Measurements from ENCODE around the gene DGCR2.
"Not testable (repeated sequence)": the region's sequence is repeated elsewhere in the genome, so short reads cannot be mapped to it uniquely, and the experiment has no call there.

DGCR2 gene

DNA sequence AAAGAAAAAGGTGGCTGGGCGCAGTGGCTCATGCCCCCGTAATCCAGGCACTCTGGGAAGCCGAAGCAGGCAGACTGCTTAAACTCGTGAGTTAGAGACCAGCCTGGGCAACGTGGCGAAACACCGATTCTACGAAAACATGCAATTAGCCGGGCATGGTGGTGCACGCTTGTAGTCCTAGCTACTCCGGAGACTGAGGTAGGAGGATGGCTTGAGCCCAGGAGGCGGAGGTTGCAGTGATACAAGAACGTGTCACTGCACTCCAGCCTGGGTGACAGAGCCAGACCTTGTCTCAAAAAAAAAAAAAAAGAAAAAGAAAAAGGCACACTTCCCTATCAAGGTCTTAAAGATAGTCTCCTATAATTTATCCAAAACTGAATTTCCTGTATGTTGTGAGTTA, 39.4 kb downstream of the DGCR2 start:
- DNase-seq (ENCODE audit: low spot score) = no peak

- no peak for DNase-seq (ENCODE audit: low spot score)
Observed at GRCh38 chr22:19082101-19082500, 40.1 kb downstream of the DGCR2 start.

- no peak for DNase-seq (ENCODE audit: low spot score)
Observed at GRCh38 chr22:19081351-19081750, 40.9 kb downstream of the DGCR2 start.

GRCh38 chr22:19080853-19081252, 41.4 kb downstream of the DGCR2 start:
- no peak for DNase-seq (ENCODE audit: low spot score)

DNA sequence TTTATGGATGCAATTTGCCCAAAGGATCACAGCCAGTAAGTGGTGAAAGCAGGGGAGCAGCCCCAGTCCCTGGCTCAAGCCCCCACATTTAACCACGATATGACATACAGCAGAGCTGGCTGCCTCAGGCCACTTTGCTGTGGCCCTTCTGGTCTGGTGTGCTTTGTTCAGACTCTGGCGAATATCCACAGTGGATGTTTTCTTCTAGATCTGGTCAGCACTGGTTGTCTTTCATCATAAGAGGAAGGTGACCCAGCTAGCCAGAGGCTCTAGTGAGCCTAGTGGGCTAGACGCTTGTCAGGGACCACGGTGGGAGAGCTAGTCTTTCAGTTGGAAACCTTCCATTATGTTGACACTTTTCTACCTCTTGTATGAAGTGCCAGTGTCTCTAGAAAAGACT, 42.5 kb downstream of the DGCR2 start:
- no peak for DNase-seq (ENCODE audit: low spot score)

GRCh38 chr22:19075404-19075803, 46.8 kb downstream of the DGCR2 start:
- no peak for DNase-seq (ENCODE audit: low spot score)

DNA sequence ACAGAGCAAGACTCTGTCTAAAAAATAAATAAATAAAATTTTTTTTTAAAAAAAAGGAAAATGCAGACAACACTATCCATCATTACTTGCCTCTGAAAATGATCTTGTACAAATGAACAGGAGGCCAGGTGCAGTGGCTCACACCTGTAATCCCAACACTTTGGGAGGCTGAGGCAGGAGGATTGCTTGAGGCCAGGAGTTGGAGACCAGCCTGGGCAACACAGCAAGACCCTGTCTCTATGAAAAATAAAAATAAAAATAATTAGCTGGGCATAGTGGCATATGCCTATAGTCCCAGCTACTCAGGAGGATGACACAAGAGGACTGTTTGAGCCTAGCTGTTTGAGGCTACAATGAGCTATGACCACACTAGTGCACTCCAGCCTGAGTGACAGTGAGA, 49.4 kb downstream of the DGCR2 start:
- DNase-seq (ENCODE audit: low spot score) = not testable (repeated sequence)

DNA sequence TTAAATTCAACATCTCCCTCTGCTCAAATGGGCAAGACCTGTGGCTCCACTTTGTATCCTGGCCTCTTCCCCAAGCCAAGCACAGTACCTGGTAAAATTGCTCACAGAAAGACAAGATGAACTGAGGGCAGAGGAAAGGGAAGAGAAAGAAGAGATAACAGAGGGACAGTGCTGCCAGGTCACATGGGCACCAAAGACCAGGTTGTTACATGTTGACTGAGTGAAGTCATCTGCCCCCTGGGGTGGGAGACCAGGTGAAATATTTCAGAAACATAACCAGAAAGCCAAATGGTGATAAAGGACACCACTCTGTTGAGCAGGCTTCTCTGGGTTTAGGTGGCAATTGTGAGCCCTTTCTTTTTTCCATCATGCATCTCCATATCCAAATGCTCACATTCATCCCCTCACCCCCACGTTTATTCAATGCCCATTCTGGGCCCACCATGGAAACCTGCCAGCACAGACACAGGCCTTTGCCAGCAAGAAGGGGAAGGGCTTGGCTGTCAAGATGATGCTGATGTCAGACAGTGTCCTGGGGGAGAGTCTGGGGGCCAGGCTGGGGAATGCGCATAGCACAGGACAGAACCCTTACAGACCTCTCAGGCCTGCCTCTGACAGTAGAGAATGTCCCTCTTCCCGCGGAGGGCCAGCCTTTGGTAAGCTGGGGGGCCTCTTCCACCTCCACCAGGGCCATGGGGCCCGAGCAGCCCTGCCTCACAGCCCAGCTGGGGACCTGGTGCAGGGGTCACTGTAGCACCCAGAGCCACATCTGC, 51.6 kb downstream of the DGCR2 start:
- DNase-seq (ENCODE audit: low spot score) = no peak

- no peak for DNase-seq (ENCODE audit: low spot score)
Observed at GRCh38 chr22:19069451-19069850, 52.8 kb downstream of the DGCR2 start.

GRCh38 chr22:19068784-19069271, 53.4 kb downstream of the DGCR2 start:
- no peak for DNase-seq (ENCODE audit: low spot score)

DNA sequence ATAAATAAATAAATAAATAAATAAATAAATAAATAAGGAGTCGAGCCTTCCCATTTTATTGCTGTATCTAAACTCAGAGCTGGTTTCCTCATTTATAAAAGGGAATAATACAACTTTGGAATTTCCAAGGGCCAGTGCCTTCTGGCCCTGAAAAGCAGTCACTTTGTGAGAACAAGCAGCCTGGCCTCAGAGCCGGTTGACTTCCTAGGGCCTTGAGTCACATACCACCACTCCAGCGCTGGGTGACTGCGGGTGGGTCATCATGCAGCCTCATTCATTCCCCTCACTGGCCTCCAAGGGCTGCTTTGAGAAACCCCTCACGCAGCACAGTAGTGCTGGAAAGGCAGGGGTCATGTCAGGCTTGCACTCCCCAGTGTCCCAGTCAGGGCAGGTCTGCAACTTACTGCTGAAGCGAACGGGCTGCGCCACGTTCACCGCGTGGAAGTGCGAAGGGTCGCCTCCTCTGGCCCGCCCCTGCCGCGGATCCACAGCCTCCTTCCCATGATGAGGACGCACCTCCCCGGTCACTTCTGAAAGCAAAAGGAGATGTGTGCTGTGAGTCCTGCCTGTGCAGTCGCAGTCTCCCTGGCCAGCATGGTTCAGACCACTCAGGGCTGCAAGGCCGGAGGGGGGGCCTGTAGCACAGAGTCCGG, 54.4 kb downstream of the DGCR2 start:
- no peak for DNase-seq (ENCODE audit: low spot score)

- peak; percentile 32 for DNase-seq (ENCODE audit: low spot score)
Observed at GRCh38 chr22:19066531-19067271, 55.5 kb downstream of the DGCR2 start.

- no peak for DNase-seq (ENCODE audit: low spot score)
Observed at GRCh38 chr22:19065929-19066328, 56.3 kb downstream of the DGCR2 start.

- DNase-seq (ENCODE audit: low spot score) = no peak
Observed at GRCh38 chr22:19065298-19065859, 56.8 kb downstream of the DGCR2 start.

- DNase-seq (ENCODE audit: low spot score) = no peak
Observed at GRCh38 chr22:19064354-19065054, 57.7 kb downstream of the DGCR2 start.

- DNase-seq (ENCODE audit: low spot score) = no peak
Observed at GRCh38 chr22:19063581-19064353, 58.4 kb downstream of the DGCR2 start.

DNA sequence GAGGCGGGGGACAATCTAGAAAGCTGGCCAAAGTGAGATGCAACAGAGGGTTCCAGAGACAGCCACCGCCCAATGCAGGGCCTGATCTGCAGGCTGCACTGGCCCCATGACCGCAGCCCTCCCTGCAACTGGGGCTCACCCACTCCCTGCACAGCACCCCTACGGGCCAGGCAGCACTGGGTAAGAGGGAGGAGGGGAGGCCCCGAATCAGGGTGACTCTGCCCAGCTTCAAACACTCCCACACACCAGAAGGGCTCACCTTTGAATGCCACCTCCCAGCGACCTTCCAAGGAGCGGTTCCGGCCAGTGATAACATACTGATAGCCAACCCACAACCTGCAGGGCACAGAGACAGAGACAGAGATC, 59.3 kb downstream of the DGCR2 start:
- DNase-seq (ENCODE audit: low spot score) = no peak

DNA sequence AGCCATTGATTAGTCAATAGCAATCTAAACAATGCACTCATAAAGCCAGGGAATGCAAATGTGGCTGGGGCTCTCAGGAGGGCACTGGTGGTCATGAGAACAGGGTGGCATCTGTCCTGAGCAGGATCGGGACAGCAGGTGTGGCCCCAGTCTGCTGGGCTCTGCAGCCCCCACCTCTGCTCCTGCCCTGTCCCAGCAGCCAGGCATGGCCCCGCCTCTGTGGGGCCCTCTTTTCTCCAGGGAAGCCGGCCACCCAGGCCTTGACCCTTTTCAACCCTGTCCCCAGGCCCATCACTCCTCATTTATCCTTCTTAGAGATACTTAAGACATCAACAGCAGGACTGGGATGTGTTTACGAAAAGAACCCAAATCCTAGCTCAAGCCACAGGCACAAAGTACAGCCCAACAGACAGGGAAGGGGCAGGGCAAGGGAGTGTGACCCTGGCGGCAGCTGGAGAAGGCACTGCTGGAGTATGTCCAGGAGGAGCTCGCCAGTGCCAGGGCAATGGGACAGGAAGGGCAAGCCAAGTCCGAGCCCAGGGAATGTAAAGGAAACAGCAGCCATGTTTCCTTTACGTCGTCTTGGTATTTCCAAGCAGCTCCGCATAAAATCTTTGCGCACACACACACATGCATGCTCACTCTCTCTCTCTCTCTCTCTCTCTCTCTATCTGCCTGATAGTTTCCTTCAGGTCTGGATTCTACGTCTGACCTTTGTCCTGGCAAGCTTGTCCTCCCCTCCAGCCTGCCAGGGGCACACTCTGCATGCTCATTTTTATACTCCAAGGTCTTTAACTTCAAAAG, 59.9 kb downstream of the DGCR2 start:
- DNase-seq (ENCODE audit: low spot score) = no peak

DNA sequence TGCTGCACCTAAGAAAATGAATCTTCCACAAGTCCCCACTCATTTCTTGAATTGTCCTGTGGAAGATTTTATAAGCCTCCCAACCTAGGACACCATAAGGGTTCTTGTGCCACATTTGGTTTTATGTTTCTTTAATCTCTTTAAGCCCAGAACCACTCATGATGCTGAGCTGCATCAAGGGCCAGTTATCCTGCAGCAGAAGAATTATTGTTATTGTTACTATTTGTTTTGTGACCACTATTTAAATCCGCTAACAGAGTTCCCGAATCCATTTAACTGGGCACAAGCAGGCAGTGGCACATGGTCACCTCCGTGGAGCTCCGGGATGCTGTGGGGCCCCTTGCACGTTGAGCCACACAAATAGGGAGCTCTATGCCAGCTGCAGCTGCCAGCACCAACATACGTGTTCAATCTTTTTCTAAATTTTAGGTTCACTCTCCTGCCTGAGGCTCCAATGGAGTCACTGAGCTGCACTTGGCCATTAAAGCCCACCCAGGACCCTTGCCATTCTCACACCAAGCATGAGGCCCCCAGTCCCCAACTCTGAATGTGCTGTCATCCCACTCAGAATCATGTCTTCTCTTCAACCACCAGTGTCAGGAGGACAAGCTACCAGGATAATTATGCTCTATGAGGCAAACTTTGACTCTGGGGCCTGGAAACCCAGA, 60.6 kb downstream of the DGCR2 start:
- no peak for DNase-seq (ENCODE audit: low spot score)

Measured in kidney capillary endothelial cell (primary cell).